Uterus (tissue), 4 donors: ENCODE measurements around the gene PRM2. TPM values are rescaled to one million over a fixed set of nuclear protein-coding genes. Genes with fewer than 3 reads are reported as not detected.

ENCODE experiments used
- DNase-seq, 2 donors: peaks; one replicate each; pipeline ENCODE4 v3.0.0-alpha.2; 2019 to 2020
- H3K27ac ChIP-seq, 2 donors: fragments of 200-600 bp; sonication (generic); 1 replicate in 1 of 2; 2 replicates in 1 of 2; pipeline ENCODE4 v1.5.1; 2016 to 2018
- H3K27me3 ChIP-seq, 2 donors: fragments of 200-600 bp; sonication (generic); one replicate each; pipeline ENCODE4 v1.5.1; 2018 to 2019; ENCODE audit warnings: control low read depth in 1 of 2
- H3K36me3 ChIP-seq, 2 donors: fragments of 200-600 bp; sonication (generic); one replicate each; pipeline ENCODE4 v1.5.1; 2019; ENCODE audit warnings: control low read depth in 1 of 2
- H3K4me1 ChIP-seq, 2 donors: fragments of 200-600 bp; sonication (generic); one replicate each; pipeline ENCODE4 v1.5.1; 2018 to 2019; ENCODE audit warnings: control low read depth in 1 of 2
- H3K4me3 ChIP-seq, 2 donors: fragments of 200-600 bp; sonication (generic); 1 replicate in 1 of 2; 2 replicates in 1 of 2; pipeline ENCODE4 v1.5.1; 2018 to 2019; ENCODE audit warnings: mild to moderate bottlenecking in 1 of 2
- H3K9me3 ChIP-seq, 2 donors: fragments of 200-600 bp; sonication (generic); one replicate each; pipeline ENCODE4 v1.5.1; 2019; ENCODE audit warnings: control low read depth in 1 of 2
- POLR2A ChIP-seq, 2 donors: fragments of 450-650 bp; IDR thresholded peaks; one replicate each; pipeline ENCODE4 v1.6.1; 2016; ENCODE audit warnings: antibody characterized with exemption in 2 of 2, mild to moderate bottlenecking in 1 of 2, moderate library complexity in 1 of 2
- intact Hi-C: fragments of 100-400 bp; cut with DNase I; formaldehyde crosslinking; loops from one replicate; pipeline ENCODE4 v1.15.1; 2023; ENCODE audit warnings: low total_unique reads
- total RNA-seq, 4 donors: library from RNA; depleted of rRNA in 3 of 4; stranded (reverse); fragments of >200 nt in 3 of 4; gene quantifications; one replicate each; pipeline versions ENCODE4 v1.1.0 to v1.2.4, GENCODE V29; 2014 to 2023
- TF ChIP-seq, protein P1 (sequence below), 4 experiments: fragments of 200-600 bp in 2 of 4; fragments of 450-650 bp in 2 of 4; sonication (generic) in 2 of 4; IDR thresholded peaks; one replicate each; pipeline ENCODE4 v1.5.1; 2016 to 2019; ENCODE audit warnings: antibody characterized with exemption in 4 of 4, mild to moderate bottlenecking in 2 of 4, moderate library complexity in 1 of 4
- donor health status: DM: yes; HTN: yes; CAD: no.

The PRM2 gene
- total RNA-seq, 4 donors from 2014 or later: not detected

DNA sequence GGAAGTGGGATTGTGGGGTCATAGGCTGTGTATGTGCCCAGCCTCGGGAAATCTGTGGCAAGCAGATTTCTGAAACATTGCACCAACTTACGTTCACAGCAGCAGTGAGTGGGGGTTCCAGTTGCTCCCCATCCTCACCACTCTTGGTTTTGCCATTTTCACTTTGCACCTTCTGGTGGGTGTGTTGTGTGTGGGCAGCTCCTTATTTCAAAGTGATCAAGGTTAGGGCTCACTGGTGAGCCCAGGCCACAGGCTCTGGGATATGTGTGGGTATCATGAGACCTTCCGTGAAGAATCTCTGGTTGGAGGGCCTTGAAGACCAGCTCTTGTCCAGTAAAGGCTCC is 34.3 kb upstream of the PRM2 start:
- H3K4me1 ChIP-seq: no peaks in the 10 kb centered on the region
- intact Hi-C loops: no loop called here
- peak overlapping the region in 1 of 2 donors; percentile 18 for H3K27ac ChIP-seq
- no peaks in the 10 kb centered on the region for H3K36me3 ChIP-seq
- DNase-seq: no peak
- H3K4me3 ChIP-seq: no peak overlapping the region
- H3K27me3 ChIP-seq: no peaks in the 10 kb centered on the region
- no peaks in the 10 kb centered on the region for H3K9me3 ChIP-seq
- no peak for TF ChIP-seq POLR2A (IDR thresholded peaks at IDR 0.05)
- TF ChIP-seq, protein P1, sequence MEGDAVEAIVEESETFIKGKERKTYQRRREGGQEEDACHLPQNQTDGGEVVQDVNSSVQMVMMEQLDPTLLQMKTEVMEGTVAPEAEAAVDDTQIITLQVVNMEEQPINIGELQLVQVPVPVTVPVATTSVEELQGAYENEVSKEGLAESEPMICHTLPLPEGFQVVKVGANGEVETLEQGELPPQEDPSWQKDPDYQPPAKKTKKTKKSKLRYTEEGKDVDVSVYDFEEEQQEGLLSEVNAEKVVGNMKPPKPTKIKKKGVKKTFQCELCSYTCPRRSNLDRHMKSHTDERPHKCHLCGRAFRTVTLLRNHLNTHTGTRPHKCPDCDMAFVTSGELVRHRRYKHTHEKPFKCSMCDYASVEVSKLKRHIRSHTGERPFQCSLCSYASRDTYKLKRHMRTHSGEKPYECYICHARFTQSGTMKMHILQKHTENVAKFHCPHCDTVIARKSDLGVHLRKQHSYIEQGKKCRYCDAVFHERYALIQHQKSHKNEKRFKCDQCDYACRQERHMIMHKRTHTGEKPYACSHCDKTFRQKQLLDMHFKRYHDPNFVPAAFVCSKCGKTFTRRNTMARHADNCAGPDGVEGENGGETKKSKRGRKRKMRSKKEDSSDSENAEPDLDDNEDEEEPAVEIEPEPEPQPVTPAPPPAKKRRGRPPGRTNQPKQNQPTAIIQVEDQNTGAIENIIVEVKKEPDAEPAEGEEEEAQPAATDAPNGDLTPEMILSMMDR (IDR thresholded peaks at IDR 0.05): no peak

DNA sequence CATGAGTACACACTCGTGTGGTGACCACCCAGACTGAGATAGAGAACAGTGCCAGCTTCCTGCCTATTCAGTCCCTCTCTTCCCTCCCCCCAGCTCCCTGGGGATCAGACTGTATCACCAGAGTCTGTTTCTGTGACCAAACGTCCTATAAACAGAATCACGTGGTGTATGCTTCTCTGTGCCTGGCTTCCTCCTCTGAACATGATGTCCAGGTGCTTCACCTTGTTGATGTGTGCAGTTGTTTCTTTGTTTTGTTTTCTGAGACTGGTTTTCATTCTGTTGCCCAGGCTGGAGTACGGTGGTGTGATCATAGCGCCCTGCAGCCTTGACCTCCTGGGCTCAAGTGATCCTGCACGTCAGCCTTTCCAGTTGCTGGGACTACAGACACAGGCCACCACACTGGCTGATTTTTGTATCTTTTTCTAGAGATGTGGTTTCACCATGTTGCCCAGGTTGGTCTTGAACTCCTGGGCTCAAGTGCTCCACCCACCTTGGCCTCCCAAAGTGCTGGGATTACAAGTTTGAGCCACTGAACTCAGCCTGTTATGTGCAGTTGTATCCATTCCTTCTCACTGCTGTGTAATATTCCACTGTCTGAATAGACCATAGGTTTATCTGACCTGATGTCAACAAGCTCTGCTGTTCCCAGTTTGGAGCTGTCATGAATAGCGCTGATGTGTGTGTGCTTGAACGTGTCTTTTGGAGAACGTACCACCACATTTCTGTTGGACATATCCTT is 33.8 kb upstream of the PRM2 start:
- no peaks in the 10 kb centered on the region for H3K4me1 ChIP-seq
- H3K27me3 ChIP-seq: no peaks in the 10 kb centered on the region
- H3K27ac ChIP-seq: no peak overlapping the region
- no peak for TF ChIP-seq POLR2A (IDR thresholded peaks at IDR 0.05)
- TF ChIP-seq, protein P1 (IDR thresholded peaks at IDR 0.05): no peak
- DNase-seq: no peak
- H3K9me3 ChIP-seq: no peaks in the 10 kb centered on the region
- intact Hi-C loops: no loop called here
- no peak overlapping the region for H3K4me3 ChIP-seq
- H3K36me3 ChIP-seq: no peaks in the 10 kb centered on the region

DNA sequence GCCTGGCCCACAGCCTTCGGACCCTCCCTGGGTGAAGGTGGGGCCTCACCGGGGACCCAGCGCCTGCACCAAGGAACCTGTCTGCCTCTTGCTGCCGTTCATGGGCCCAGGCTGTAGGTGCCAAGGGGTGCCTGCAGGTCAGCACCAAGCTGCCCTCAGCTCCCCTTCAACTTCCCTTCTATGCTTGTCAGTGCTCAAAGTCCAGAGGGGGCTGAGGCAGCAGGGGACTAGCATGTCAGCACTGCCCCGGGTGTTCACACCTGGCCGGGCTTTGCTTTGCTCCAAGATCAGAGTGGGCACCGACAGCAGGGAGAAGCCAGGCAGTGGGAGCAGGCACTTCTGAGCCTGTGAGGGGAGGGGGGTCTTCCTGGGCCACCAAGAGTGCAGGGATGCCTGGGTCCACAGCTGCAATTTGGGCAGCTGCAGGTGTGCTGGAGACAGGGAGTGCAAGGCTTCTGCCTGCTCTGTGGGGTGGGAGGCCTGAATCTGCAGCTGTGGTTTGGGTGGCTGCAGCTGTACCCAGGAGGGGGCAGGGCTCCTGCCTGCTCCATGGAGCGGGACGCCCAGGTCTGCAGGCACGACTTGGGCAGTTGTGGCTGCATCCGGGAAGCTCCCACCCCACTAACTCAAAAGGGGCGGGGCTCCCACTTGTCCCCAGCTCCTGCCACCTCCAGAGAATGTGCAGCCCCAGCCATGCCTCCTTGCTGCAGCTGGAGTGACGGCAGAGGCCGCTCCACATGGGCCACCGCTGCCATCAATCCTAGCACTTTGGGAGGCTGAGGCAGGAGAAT is 32.4 kb upstream of the PRM2 start:
- Histone ChIP-seq H3K27me3 (no peaks in the 10 kb centered on the region), H3K4me3 (no peak overlapping the region), H3K36me3 (no peaks in the 10 kb centered on the region), H3K9me3 (no peaks in the 10 kb centered on the region), H3K4me1 (no peaks in the 10 kb centered on the region), H3K27ac (no peak overlapping the region)
- intact Hi-C loops: no loop called here
- no peak for DNase-seq
- TF ChIP-seq, protein P1 (IDR thresholded peaks at IDR 0.05): no peak
- TF ChIP-seq POLR2A (IDR thresholded peaks at IDR 0.05): no peak

DNA sequence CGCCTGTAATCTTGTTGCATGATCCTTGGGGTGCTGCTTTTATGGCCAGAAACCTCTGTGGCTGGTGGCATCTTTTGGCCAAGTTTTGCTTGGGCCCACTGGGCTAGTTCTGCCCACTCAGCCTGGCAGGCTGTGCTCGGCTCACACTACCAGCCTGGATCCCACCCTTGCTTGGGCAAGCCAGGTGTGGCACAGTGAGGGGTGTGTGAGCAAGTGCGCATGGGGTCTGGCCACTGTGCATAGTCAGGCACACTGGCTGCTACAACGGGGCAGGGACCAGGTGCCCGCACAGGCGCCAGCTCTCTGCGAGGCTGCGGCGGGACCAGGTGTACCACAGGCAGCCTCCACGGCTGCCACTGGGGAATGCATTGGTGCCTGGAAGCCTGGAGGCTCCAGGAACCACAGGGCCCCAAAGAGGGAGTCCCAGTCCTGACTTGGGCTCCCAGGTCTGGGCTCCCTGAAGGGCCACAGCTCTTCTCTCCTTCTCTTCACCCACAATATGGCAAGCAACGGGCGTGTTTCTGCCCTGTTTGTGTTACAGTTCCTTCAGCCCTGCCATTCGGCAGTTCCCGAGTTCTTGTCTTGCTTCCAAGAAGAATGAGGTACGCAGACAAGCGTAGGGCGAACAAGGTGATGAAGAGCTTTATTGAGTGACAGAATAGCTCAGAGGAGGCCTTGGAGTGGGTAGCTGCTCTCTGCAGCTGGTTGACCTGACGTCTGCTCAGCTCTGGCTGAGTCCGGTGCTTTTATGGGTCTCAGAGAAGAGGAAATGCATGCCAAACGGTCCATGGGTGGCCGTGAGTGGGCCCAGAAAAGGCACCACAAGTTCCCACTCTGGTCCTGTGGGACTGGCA is 31.6 kb upstream of the PRM2 start:
- intact Hi-C loops: no loop called here
- no peak overlapping the region for H3K27ac ChIP-seq
- TF ChIP-seq, protein P1 (IDR thresholded peaks at IDR 0.05): no peak
- TF ChIP-seq POLR2A (IDR thresholded peaks at IDR 0.05): no peak

More for the DNA sequence above, 31.6 kb upstream of the PRM2 start:
- H3K27me3 ChIP-seq: no peaks in the 10 kb centered on the region
- no peaks in the 10 kb centered on the region for H3K9me3 ChIP-seq
- no peak for DNase-seq
- no peak overlapping the region for H3K4me3 ChIP-seq
- H3K4me1 ChIP-seq: no peaks in the 10 kb centered on the region
- H3K36me3 ChIP-seq: no peaks in the 10 kb centered on the region
